ENCODE measurements around the gene FBXO36. TPM values are rescaled to one million over a fixed set of nuclear protein-coding genes. Genes with fewer than 3 reads are reported as not detected.

The FBXO36 gene
- total RNA-seq, 1 donor from 2014 or later = 13.1 TPM

- DNase-seq (ENCODE audit: low spot score) = no peak
- H3K9me3 Mint-ChIP-seq = no peaks in the 10 kb centered on the region
- H3K27me3 Mint-ChIP-seq (ENCODE audit: insufficient read depth, low read depth) = peaks cover 2% of the 10 kb centered on the region
- Histone ChIP-seq H2AFZ (replicated peaks) (no peak overlapping the region), H3K27me3 (no peaks in the 10 kb centered on the region), H4K20me1 (ENCODE audit: low read depth) (no peaks in the 10 kb centered on the region), H3K27ac (no peak overlapping the region), H3F3A (ENCODE audit: low read depth) (no peaks in the 10 kb centered on the region), H3K36me3 (no peaks in the 10 kb centered on the region), H3K4me3 (no peak overlapping the region), H3K79me2 (ENCODE audit: low read depth) (no peaks in the 10 kb centered on the region), H3K9me3 (ENCODE audit: low read depth) (no peaks in the 10 kb centered on the region), H3K4me2 (no peak overlapping the region), H3K9ac (no peak overlapping the region), H3K4me1 (no peaks in the 10 kb centered on the region)
- peaks cover 2% of the 10 kb centered on the region for H3K36me3 Mint-ChIP-seq
- H3K4me1 Mint-ChIP-seq = no peaks in the 10 kb centered on the region
- TF ChIP-seq EZH2 (IDR thresholded peaks at IDR 0.05) (no peak), EZH2phosphoT487 (IDR thresholded peaks at IDR 0.05) (no peak), CTCF (IDR thresholded peaks at IDR 0.05) (no peak)
- no peak overlapping the region for H3K27ac Mint-ChIP-seq
- no peak overlapping the region for H3K4me3 Mint-ChIP-seq
Measured at GRCh38 chr2:230016844-230017243, 94.5 kb downstream of the FBXO36 start.

DNA sequence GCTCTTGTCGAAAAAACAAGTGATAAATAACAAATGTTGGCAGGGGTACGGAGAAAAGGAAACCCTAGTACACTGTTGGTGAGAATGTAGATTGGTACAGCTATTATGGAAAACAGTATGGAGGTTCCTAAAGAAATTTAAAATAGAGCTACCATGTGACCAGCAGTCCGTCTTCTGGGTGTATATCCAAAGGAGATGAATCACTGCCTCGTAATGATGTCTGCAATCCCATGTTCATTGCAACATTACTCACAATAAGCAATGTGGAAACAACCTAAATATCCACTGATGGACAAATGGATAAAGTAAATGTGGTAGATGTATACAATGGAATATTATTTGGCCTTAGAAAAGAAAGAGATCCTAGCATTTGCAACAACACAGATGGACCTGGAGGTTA lies 95.8 kb downstream of the FBXO36 start:
- no peaks in the 10 kb centered on the region for H3K27me3 ChIP-seq
- Mint-ChIP-seq H3K27ac (no peak overlapping the region), H3K4me1 (no peaks in the 10 kb centered on the region), H3K36me3 (peaks cover 2% of the 10 kb centered on the region), H3K9me3 (no peaks in the 10 kb centered on the region), H3K4me3 (no peak overlapping the region), H3K27me3 (ENCODE audit: insufficient read depth, low read depth) (peaks cover 2% of the 10 kb centered on the region)
- no peak for DNase-seq (ENCODE audit: low spot score)
- no peaks in the 10 kb centered on the region for H3K36me3 ChIP-seq
- H3K4me2 ChIP-seq = no peak overlapping the region
- H4K20me1 ChIP-seq (ENCODE audit: low read depth) = no peaks in the 10 kb centered on the region
- no peaks in the 10 kb centered on the region for H3F3A ChIP-seq (ENCODE audit: low read depth)
- no peak overlapping the region for H2AFZ ChIP-seq (replicated peaks)
- H3K27ac ChIP-seq = no peak overlapping the region
- H3K79me2 ChIP-seq (ENCODE audit: low read depth) = no peaks in the 10 kb centered on the region
- no peak overlapping the region for H3K4me3 ChIP-seq
- no peak overlapping the region for H3K9ac ChIP-seq
- H3K9me3 ChIP-seq (ENCODE audit: low read depth) = no peaks in the 10 kb centered on the region
- no peaks in the 10 kb centered on the region for H3K4me1 ChIP-seq
- no peak for TF ChIP-seq EZH2 (IDR thresholded peaks at IDR 0.05)
- no peak for TF ChIP-seq EZH2phosphoT487 (IDR thresholded peaks at IDR 0.05)
- no peak for TF ChIP-seq CTCF (IDR thresholded peaks at IDR 0.05)

DNA sequence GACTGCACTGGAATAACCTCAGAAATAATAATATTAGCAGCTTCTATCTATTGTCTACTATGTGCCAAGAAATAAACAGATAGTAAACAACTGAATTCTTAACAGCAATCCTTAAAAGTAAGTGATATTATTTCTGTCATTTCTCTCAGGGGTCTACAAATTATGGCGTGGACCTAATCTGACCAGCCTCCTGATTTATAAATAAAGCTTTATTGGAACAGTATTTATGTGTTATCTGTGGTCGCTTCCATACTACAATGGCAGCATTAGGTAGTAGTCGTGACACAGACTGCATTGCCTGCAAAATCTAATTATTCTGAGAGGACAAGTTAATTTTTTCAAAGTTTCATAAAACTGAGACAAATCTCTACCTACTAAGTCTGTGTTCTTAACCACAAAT lies 97.4 kb downstream of the FBXO36 start:
- no peaks in the 10 kb centered on the region for H3K36me3 ChIP-seq
- H3K4me3 ChIP-seq = no peak overlapping the region
- no peak for TF ChIP-seq EZH2phosphoT487 (IDR thresholded peaks at IDR 0.05)
- no peak for TF ChIP-seq CTCF (IDR thresholded peaks at IDR 0.05)
- TF ChIP-seq EZH2 (IDR thresholded peaks at IDR 0.05) = no peak
- Mint-ChIP-seq H3K4me1 (no peaks in the 10 kb centered on the region), H3K4me3 (no peak overlapping the region), H3K36me3 (peaks cover 2% of the 10 kb centered on the region), H3K27ac (no peak overlapping the region), H3K27me3 (ENCODE audit: insufficient read depth, low read depth) (peaks cover under 1% of the 10 kb centered on the region), H3K9me3 (no peaks in the 10 kb centered on the region)
- H3K4me1 ChIP-seq = no peaks in the 10 kb centered on the region
- no peaks in the 10 kb centered on the region for H3F3A ChIP-seq (ENCODE audit: low read depth)
- no peak overlapping the region for H3K27ac ChIP-seq
- no peaks in the 10 kb centered on the region for H3K9me3 ChIP-seq (ENCODE audit: low read depth)
- no peaks in the 10 kb centered on the region for H4K20me1 ChIP-seq (ENCODE audit: low read depth)
- no peak overlapping the region for H3K4me2 ChIP-seq
- H3K9ac ChIP-seq = no peak overlapping the region
- H3K27me3 ChIP-seq = no peaks in the 10 kb centered on the region
- H3K79me2 ChIP-seq (ENCODE audit: low read depth) = no peaks in the 10 kb centered on the region
- DNase-seq (ENCODE audit: low spot score) = no peak
- H2AFZ ChIP-seq (replicated peaks) = no peak overlapping the region
